ENCODE measurements around the gene AP2A1. TPM values are rescaled to one million over a fixed set of nuclear protein-coding genes. Genes with fewer than 3 reads are reported as not detected.
"Not testable (repeated sequence)": the region's sequence is repeated elsewhere in the genome, so short reads cannot be mapped to it uniquely, and the experiment has no call there.

AP2A1 gene
- polyA plus RNA-seq (2013), result 102 and 103 TPM in 2 replicates

- no peak for DNase-seq
- peak within 1 kb of the TSS; percentile 88 for H2AFZ ChIP-seq (ENCODE audit: insufficient read depth, low read length, poor library complexity)
- peak within 1 kb of the TSS; percentile 42 for H2AK5ac ChIP-seq (ENCODE audit: low read length)
- peak within 1 kb of the TSS; percentile 78 for H4K12ac ChIP-seq (ENCODE audit: low read depth, low read length)
- peak within 1 kb of the TSS; percentile 82 for H3K4me2 ChIP-seq (ENCODE audit: low read length)
- H3K4me3 ChIP-seq (ENCODE audit: low read depth, low read length), result peak within 1 kb of the TSS; percentile 99
- peaks cover 11 to 13% of the 10 kb centered on the region in 2 experiments for H3K4me1 ChIP-seq (ENCODE audit: control insufficient read depth in 1 of 2, insufficient read depth in 2 of 2, low read length in 2 of 2)
- no peak within 1 kb of the TSS for H3K23ac ChIP-seq (ENCODE audit: low read length)
- WGBS (ENCODE audit: extremely low coverage, insufficient coverage, insufficient read length), result no CpG with 5 or more reads among the region's 38 CpGs
- peak within 1 kb of the TSS; percentile 94 for H4K91ac ChIP-seq (ENCODE audit: low read depth, low read length)
- peak within 1 kb of the TSS; percentile 83 for H4K8ac ChIP-seq (ENCODE audit: low read depth, low read length)
- H3K14ac ChIP-seq (ENCODE audit: low read length), result peak within 1 kb of the TSS; percentile 92
- peak within 1 kb of the TSS; percentile 62 for H2BK120ac ChIP-seq (ENCODE audit: insufficient read depth, low read length, poor library complexity)
- H2BK12ac ChIP-seq (ENCODE audit: low read length), result no peak within 1 kb of the TSS
- H3K79me1 ChIP-seq (ENCODE audit: low read length), result peaks cover 16% of the 10 kb centered on the region
- H3K18ac ChIP-seq (ENCODE audit: low read length), result peak within 1 kb of the TSS; percentile 80
- H3K79me2 ChIP-seq (ENCODE audit: control insufficient read depth, insufficient read depth, low read length, poor library complexity), result peaks cover 11% of the 10 kb centered on the region
- no peaks in the 10 kb centered on the region for H3K27me3 ChIP-seq (ENCODE audit: insufficient read depth, low read length)
- peak within 1 kb of the TSS; percentile 93 for H2BK5ac ChIP-seq (ENCODE audit: low read depth, low read length, poor library complexity)
- peaks cover 3 to 4% of the 10 kb centered on the region in 2 experiments for H3K36me3 ChIP-seq (ENCODE audit: control insufficient read depth in 1 of 2, insufficient read depth in 2 of 2, low read length in 2 of 2)
- H3K9ac ChIP-seq (ENCODE audit: low read length), result peak within 1 kb of the TSS; percentile 97
- H3K27ac ChIP-seq (ENCODE audit: low read depth, low read length), result peak within 1 kb of the TSS; percentile 99
- peak within 1 kb of the TSS; percentile 80 for H3K4ac ChIP-seq (ENCODE audit: low read depth, low read length)
- peaks cover under 1% of the 10 kb centered on the region for H3K9me3 ChIP-seq (ENCODE audit: insufficient read depth, low read depth, low read length)
Observed at GRCh38 chr19:49766930-49767299, at the start of gene AP2A1. TSS of gene AP2A1 (plus strand) at chr19:49767001. CDS start at chr19:49767134, 133 bp downstream.

GRCh38 chr19:49718511-49718910 is 48.3 kb upstream of the AP2A1 start:
- Histone ChIP-seq H3K14ac (ENCODE audit: low read length) (no peak overlapping the region), H3K4ac (ENCODE audit: low read depth, low read length) (no peak overlapping the region), H3K4me2 (ENCODE audit: low read length) (no peak overlapping the region), H3K9ac (ENCODE audit: low read length) (no peak overlapping the region), H4K12ac (ENCODE audit: low read depth, low read length) (no peak overlapping the region), H3K23ac (ENCODE audit: low read length) (no peak overlapping the region), H4K8ac (ENCODE audit: low read depth, low read length) (no peak overlapping the region), H3K79me1 (ENCODE audit: low read length) (no peaks in the 10 kb centered on the region), H2BK5ac (ENCODE audit: low read depth, low read length, poor library complexity) (no peak overlapping the region), H4K91ac (ENCODE audit: low read depth, low read length) (no peak overlapping the region), H3K18ac (ENCODE audit: low read length) (no peak overlapping the region), H2BK120ac (ENCODE audit: insufficient read depth, low read length, poor library complexity) (no peak overlapping the region), H3K27ac (ENCODE audit: low read depth, low read length) (no peak overlapping the region), H3K9me3 (ENCODE audit: insufficient read depth, low read depth, low read length) (no peaks in the 10 kb centered on the region), H3K4me1 (ENCODE audit: control insufficient read depth in 1 of 2, insufficient read depth in 2 of 2, low read length in 2 of 2) (peaks cover 3 to 4% of the 10 kb centered on the region in 2 experiments), H3K36me3 (ENCODE audit: control insufficient read depth in 1 of 2, insufficient read depth in 2 of 2, low read length in 2 of 2) (no peaks in the 10 kb centered on the region), H3K79me2 (ENCODE audit: control insufficient read depth, insufficient read depth, low read length, poor library complexity) (no peaks in the 10 kb centered on the region), H3K4me3 (ENCODE audit: low read depth, low read length) (no peak overlapping the region), H3K27me3 (ENCODE audit: insufficient read depth, low read length) (no peaks in the 10 kb centered on the region), H2BK12ac (ENCODE audit: low read length) (no peak overlapping the region), H2AK5ac (ENCODE audit: low read length) (no peak overlapping the region), H2AFZ (ENCODE audit: insufficient read depth, low read length, poor library complexity) (no peak overlapping the region)
- peak; percentile 40 to 70 for DNase-seq
- no CpG with 5 or more reads among the region's 8 CpGs for WGBS (ENCODE audit: extremely low coverage, insufficient coverage, insufficient read length)

- Histone ChIP-seq H3K4me1 (ENCODE audit: control insufficient read depth in 1 of 2, insufficient read depth in 2 of 2, low read length in 2 of 2) (no peaks in the 10 kb centered on the region), H3K14ac (ENCODE audit: low read length) (no peak overlapping the region), H3K4me2 (ENCODE audit: low read length) (no peak overlapping the region), H2BK120ac (ENCODE audit: insufficient read depth, low read length, poor library complexity) (no peak overlapping the region), H3K36me3 (ENCODE audit: control insufficient read depth in 1 of 2, insufficient read depth in 2 of 2, low read length in 2 of 2) (no peaks in the 10 kb centered on the region), H3K27ac (ENCODE audit: low read depth, low read length) (no peak overlapping the region), H3K9ac (ENCODE audit: low read length) (no peak overlapping the region), H3K79me1 (ENCODE audit: low read length) (no peaks in the 10 kb centered on the region), H2BK12ac (ENCODE audit: low read length) (no peak overlapping the region), H2BK5ac (ENCODE audit: low read depth, low read length, poor library complexity) (no peak overlapping the region), H3K4ac (ENCODE audit: low read depth, low read length) (no peak overlapping the region), H4K12ac (ENCODE audit: low read depth, low read length) (no peak overlapping the region), H3K27me3 (ENCODE audit: insufficient read depth, low read length) (no peaks in the 10 kb centered on the region), H3K79me2 (ENCODE audit: control insufficient read depth, insufficient read depth, low read length, poor library complexity) (no peaks in the 10 kb centered on the region), H3K23ac (ENCODE audit: low read length) (no peak overlapping the region), H4K91ac (ENCODE audit: low read depth, low read length) (no peak overlapping the region), H3K18ac (ENCODE audit: low read length) (no peak overlapping the region), H3K4me3 (ENCODE audit: low read depth, low read length) (no peak overlapping the region), H3K9me3 (ENCODE audit: insufficient read depth, low read depth, low read length) (no peaks in the 10 kb centered on the region), H2AK5ac (ENCODE audit: low read length) (no peak overlapping the region), H4K8ac (ENCODE audit: low read depth, low read length) (peak overlapping the region; percentile 45), H2AFZ (ENCODE audit: insufficient read depth, low read length, poor library complexity) (no peak overlapping the region)
- WGBS (ENCODE audit: extremely low coverage, insufficient coverage, insufficient read length), result 100% methylated on average over 1 of the region's 6 CpGs
- DNase-seq, result no peak
Observed at GRCh38 chr19:49718991-49719390, 47.8 kb upstream of the AP2A1 start.

DNA sequence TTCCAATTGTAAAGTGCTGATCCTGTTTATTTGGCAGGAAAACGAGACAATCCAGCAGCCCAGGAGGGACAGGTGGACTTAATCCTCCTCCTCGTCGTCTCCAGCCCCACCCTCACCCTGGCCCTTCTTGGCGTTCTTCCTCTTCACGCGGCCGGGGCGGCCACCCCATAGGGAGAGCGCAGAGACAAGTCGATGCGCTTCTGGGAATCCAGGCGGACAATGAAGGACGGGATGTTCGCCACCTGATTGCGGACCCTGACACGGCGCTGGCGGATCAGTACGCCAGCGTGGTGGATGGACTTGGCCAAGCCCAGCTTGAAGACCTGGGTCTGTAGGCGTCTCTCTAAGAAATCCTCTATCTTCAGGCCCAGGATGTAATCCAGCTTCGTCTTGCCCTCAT is 47.4 kb upstream of the AP2A1 start:
- not testable (repeated sequence) for H3K23ac ChIP-seq (ENCODE audit: low read length); H2AFZ ChIP-seq (ENCODE audit: insufficient read depth, low read length, poor library complexity); H3K4me1 ChIP-seq (ENCODE audit: control insufficient read depth in 1 of 2, insufficient read depth in 2 of 2, low read length in 2 of 2); H3K4me3 ChIP-seq (ENCODE audit: low read depth, low read length); H3K27me3 ChIP-seq (ENCODE audit: insufficient read depth, low read length); H3K4me2 ChIP-seq (ENCODE audit: low read length); H4K12ac ChIP-seq (ENCODE audit: low read depth, low read length); H3K79me1 ChIP-seq (ENCODE audit: low read length); DNase-seq; H3K14ac ChIP-seq (ENCODE audit: low read length); H2BK12ac ChIP-seq (ENCODE audit: low read length); H3K36me3 ChIP-seq (ENCODE audit: control insufficient read depth in 1 of 2, insufficient read depth in 2 of 2, low read length in 2 of 2); H2AK5ac ChIP-seq (ENCODE audit: low read length); H3K4ac ChIP-seq (ENCODE audit: low read depth, low read length); H3K9me3 ChIP-seq (ENCODE audit: insufficient read depth, low read depth, low read length); H2BK5ac ChIP-seq (ENCODE audit: low read depth, low read length, poor library complexity); H2BK120ac ChIP-seq (ENCODE audit: insufficient read depth, low read length, poor library complexity); H4K8ac ChIP-seq (ENCODE audit: low read depth, low read length); H3K27ac ChIP-seq (ENCODE audit: low read depth, low read length); H3K79me2 ChIP-seq (ENCODE audit: control insufficient read depth, insufficient read depth, low read length, poor library complexity); H3K9ac ChIP-seq (ENCODE audit: low read length); H4K91ac ChIP-seq (ENCODE audit: low read depth, low read length); H3K18ac ChIP-seq (ENCODE audit: low read length)
- no CpG with 5 or more reads among the region's 22 CpGs for WGBS (ENCODE audit: extremely low coverage, insufficient coverage, insufficient read length)
